Measurements from ENCODE around the gene INSYN1.

INSYN1 gene

DNA sequence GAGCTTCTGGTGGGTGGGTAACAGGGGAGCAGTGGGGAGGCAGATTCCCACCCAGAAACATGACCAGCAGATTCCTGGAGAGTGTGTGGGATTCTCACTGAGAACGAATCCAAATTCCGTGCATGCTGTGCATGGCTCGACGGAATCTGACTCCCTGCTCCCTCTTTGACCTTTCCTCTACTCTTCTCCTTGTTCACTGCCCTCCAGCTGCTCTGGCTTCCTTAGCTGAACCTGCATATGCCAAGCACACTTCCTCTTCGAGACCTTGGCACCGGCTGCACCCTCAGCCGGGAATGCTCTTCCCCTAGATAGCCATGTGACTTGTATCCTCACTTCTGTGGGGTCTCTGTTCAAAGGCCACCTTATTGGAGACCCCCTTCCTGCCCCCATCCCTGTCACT lies 6.3 kb downstream of the INSYN1 start:
- Histone ChIP-seq H3K4me3 (no peak overlapping the region), H3K27me3 (peaks cover 0 to 17% of the 10 kb centered on the region in 2 donors), H3K9me3 (no peaks in the 10 kb centered on the region), H3K27ac (no peak overlapping the region), H3K4me1 (peaks cover 0 to 20% (median 8%) of the 10 kb centered on the region in 4 donors), H3K36me3 (no peaks in the 10 kb centered on the region)
- TF ChIP-seq, protein P1, sequence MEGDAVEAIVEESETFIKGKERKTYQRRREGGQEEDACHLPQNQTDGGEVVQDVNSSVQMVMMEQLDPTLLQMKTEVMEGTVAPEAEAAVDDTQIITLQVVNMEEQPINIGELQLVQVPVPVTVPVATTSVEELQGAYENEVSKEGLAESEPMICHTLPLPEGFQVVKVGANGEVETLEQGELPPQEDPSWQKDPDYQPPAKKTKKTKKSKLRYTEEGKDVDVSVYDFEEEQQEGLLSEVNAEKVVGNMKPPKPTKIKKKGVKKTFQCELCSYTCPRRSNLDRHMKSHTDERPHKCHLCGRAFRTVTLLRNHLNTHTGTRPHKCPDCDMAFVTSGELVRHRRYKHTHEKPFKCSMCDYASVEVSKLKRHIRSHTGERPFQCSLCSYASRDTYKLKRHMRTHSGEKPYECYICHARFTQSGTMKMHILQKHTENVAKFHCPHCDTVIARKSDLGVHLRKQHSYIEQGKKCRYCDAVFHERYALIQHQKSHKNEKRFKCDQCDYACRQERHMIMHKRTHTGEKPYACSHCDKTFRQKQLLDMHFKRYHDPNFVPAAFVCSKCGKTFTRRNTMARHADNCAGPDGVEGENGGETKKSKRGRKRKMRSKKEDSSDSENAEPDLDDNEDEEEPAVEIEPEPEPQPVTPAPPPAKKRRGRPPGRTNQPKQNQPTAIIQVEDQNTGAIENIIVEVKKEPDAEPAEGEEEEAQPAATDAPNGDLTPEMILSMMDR (IDR thresholded peaks at IDR 0.05) = no peak
- DNase-seq = no peak
- intact Hi-C loops (cut with DNase I; ENCODE audit: low total_unique reads) = no loop called here

DNA sequence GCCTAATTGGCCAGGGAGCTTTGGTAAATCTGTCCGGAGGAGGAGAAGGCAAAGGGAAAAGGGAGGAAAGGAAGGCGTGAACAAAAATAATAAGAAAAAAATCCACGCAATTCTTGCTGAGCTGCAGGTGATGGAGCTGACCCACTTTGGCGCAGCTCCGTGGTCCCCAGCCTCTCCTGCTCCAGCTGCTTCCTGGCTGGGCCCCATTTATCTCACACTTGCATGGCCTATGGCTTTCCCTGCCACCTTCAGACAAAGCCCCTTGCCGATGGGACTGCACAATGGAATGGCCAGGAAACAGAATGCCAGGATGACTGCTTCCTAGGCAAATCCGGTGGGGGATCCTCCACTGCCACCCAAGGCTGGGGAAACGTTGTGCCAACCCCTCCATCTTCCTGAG lies 6.9 kb downstream of the INSYN1 start:
- Histone ChIP-seq H3K9me3 (no peaks in the 10 kb centered on the region), H3K4me3 (no peak overlapping the region), H3K27me3 (peaks cover 0 to 11% of the 10 kb centered on the region in 2 donors), H3K27ac (no peak overlapping the region), H3K36me3 (no peaks in the 10 kb centered on the region), H3K4me1 (peaks cover 0 to 14% (median 3%) of the 10 kb centered on the region in 4 donors)
- no peak for DNase-seq
- intact Hi-C loops (cut with DNase I; ENCODE audit: low total_unique reads) = no loop called here
- TF ChIP-seq, protein P1 (IDR thresholded peaks at IDR 0.05) = no peak

DNA sequence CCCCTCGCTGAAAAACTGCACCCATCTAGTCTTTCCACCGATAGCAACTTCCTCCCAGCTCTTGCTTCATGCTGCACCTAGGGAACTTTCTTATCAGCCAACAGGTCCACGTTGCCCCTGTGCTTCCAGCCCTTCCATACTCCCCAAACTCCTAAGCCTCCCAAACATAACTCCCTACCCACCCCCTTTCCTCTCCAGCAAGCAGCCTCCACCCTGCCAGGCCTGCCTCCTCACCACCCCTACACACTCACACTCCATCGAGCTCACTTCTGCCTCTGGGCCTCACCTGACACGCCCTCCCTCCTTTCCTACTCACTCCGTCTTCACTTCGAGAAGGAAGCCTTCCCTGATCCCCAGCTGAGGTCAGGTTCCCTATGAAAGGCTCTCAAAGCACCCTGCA lies 8.1 kb downstream of the INSYN1 start:
- DNase-seq = no peak
- peaks cover 0 to 7% (median 3%) of the 10 kb centered on the region in 4 donors for H3K4me1 ChIP-seq
- TF ChIP-seq, protein P1 (IDR thresholded peaks at IDR 0.05) = no peak
- H3K9me3 ChIP-seq = no peaks in the 10 kb centered on the region
- intact Hi-C loops (cut with DNase I; ENCODE audit: low total_unique reads) = no loop called here
- H3K4me3 ChIP-seq = no peak overlapping the region
- no peaks in the 10 kb centered on the region for H3K36me3 ChIP-seq
- H3K27me3 ChIP-seq = peaks cover 0 to 11% of the 10 kb centered on the region in 2 donors
- no peak overlapping the region for H3K27ac ChIP-seq

DNA sequence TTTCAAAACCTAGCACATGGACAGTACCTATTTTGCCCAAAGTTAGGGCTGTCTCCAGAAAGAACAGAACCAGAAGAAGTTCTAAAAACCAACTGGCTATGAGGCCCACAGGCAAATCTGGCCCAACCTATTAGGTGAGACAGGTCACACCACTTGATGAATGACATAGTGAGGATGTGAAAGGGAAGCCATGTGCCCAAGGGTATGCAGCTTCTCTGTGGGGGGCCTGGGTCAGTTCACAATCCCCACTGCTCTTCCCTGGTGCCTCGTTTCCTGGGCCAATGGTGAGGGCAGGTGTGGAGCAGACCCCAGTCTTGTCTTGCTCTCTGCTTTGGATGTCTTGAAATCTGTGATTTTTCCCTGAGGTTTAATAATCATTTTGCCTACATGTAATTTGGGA lies 8.9 kb downstream of the INSYN1 start:
- intact Hi-C loops (cut with DNase I; ENCODE audit: low total_unique reads) = no loop called here
- H3K27me3 ChIP-seq = peaks cover 0 to 15% of the 10 kb centered on the region in 2 donors

DNA sequence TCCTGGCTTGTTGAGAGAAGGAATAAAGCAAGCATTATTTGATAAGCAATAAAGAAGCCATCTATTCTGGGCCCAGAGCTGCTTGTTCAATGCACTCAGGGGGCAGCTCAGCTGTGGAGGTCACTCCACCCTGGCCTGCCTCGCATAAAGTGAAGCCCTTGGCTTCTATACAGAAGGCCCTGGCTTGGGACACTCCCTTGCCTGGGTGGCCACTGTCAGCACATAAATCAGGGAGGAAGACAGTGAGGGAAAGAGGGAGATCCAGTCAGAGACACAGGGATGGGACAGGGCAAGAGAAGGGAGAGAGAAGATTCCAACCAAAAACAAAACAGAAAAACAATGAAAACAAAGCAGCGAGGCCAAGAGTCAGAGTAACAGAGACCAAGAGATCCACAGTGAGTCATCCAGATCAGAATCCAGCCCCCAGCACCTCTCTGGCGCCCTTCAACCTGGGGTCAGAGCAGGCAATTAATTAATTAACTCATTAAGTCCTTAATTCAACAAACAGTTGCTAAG lies 11.8 kb downstream of the INSYN1 start:
- intact Hi-C loops (cut with DNase I; ENCODE audit: low total_unique reads) = no loop called here
- Histone ChIP-seq H3K4me3 (no peak overlapping the region), H3K9me3 (no peaks in the 10 kb centered on the region), H3K4me1 (peaks cover 0 to 7% (median 3%) of the 10 kb centered on the region in 4 donors), H3K27me3 (peaks cover 0 to 26% of the 10 kb centered on the region in 2 donors), H3K36me3 (no peaks in the 10 kb centered on the region), H3K27ac (no peak overlapping the region)
- DNase-seq = no peak
- TF ChIP-seq, protein P1 (IDR thresholded peaks at IDR 0.05) = no peak

More for the DNA sequence above, 8.9 kb downstream of the INSYN1 start:
- DNase-seq = no peak
- H3K9me3 ChIP-seq = no peaks in the 10 kb centered on the region
- peaks cover 0 to 7% (median 3%) of the 10 kb centered on the region in 4 donors for H3K4me1 ChIP-seq
- H3K27ac ChIP-seq = no peak overlapping the region
- no peaks in the 10 kb centered on the region for H3K36me3 ChIP-seq
- TF ChIP-seq, protein P1 (IDR thresholded peaks at IDR 0.05) = no peak
- H3K4me3 ChIP-seq = no peak overlapping the region
